Stimulated activated CD8-positive, alpha-beta memory T cell treated with anti-CD3 and anti-CD28 coated beads, Interleukin-12 subunit alpha, Interleukin-12 subunit beta, amount 100 ng/mL, for 24 hours (primary cell): ENCODE data around the gene SLC10A3.

ENCODE experiments used
- DNase-seq: peaks from one replicate; pipeline ENCODE4 v3.0.0-alpha.2; 2020; ENCODE audit errors: extremely low read depth

SLC10A3 gene

GRCh38 chrX:154440623-154441357 lies 49.6 kb downstream of the SLC10A3 start:
- no peak for DNase-seq

DNA sequence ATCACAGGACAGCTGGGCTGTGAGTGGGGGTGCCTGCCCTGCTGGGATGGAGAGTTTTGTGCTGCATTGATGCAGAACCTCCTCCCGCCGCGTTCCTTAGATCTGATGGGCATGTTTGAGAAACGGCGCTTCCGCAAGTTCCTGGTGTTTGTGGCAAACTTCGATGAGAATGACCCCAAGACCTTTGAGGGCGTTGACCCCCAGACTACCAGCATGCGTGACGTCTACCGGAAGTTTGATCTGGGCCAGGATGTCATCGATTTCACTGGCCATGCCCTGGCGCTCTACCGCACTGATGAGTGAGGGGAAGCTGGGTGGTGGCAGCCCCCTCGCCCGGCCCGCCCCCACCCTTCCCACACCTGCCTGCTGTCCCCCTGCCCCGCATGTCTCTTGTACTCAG lies 50.6 kb downstream of the SLC10A3 start:
- no peak for DNase-seq

- no peak for DNase-seq
Observed at GRCh38 chrX:154437971-154438893, 52.2 kb downstream of the SLC10A3 start.
